Activated T-helper 1 cell treated with anti-CD3 and anti-CD28 coated beads, Interleukin-2, amount 50 U/mL, for 16 hours (primary cell): ENCODE data around the gene ZNF805.
"Not testable (repeated sequence)": the region's sequence is repeated elsewhere in the genome, so short reads cannot be mapped to it uniquely, and the experiment has no call there.

Experiments used
- DNase-seq, 2 donors: peaks; one replicate each; pipeline ENCODE4 v3.0.0-alpha.2; 2020; ENCODE audit warnings: low read depth in 1 of 2, low spot score in 1 of 2

The ZNF805 gene

GRCh38 chr19:57240311-57241090, at the start of gene ZNF805:
TSS of gene ZNF805 (plus strand) at chr19:57240632. CDS start at chr19:57240892, 260 bp downstream.
- DNase-seq = peak; percentile 93

- peak; percentile 80 to 81 for DNase-seq
Measured at GRCh38 chr19:57191141-57192076, 49.0 kb upstream of the ZNF805 start, which contains the start of gene ZNF264. TSS of gene ZNF264 (plus strand) at chr19:57191500. CDS start at chr19:57191914, 414 bp downstream.

- DNase-seq = no peak
Measured at GRCh38 chr19:57192077-57192420, 48.4 kb upstream of the ZNF805 start.

GRCh38 chr19:57192993-57193392, 47.4 kb upstream of the ZNF805 start:
- no peak for DNase-seq

- DNase-seq = not testable (repeated sequence)
Measured at GRCh38 chr19:57197874-57198273, 42.6 kb upstream of the ZNF805 start.

- no peak for DNase-seq
Measured at GRCh38 chr19:57202160-57202559, 38.3 kb upstream of the ZNF805 start.

- no peak for DNase-seq
Measured at GRCh38 chr19:57210381-57210780, 30.1 kb upstream of the ZNF805 start.

- no peak for DNase-seq
Measured at GRCh38 chr19:57212109-57212508, 28.3 kb upstream of the ZNF805 start.

GRCh38 chr19:57227502-57227901, 12.9 kb upstream of the ZNF805 start:
- no peak for DNase-seq

GRCh38 chr19:57231686-57232085, 8.7 kb upstream of the ZNF805 start:
- no peak for DNase-seq

- DNase-seq = no peak
Measured at GRCh38 chr19:57233207-57233606, 7.2 kb upstream of the ZNF805 start.

- no peak for DNase-seq
Measured at GRCh38 chr19:57239982-57240310, 486 bp upstream of the ZNF805 start.

GRCh38 chr19:57241176-57241575, 744 bp downstream of the ZNF805 start:
- DNase-seq = no peak

GRCh38 chr19:57242821-57243220, 2.4 kb downstream of the ZNF805 start:
- DNase-seq = no peak

- DNase-seq = no peak
Measured at GRCh38 chr19:57244513-57244912, 4.1 kb downstream of the ZNF805 start.

- DNase-seq = no peak
Measured at GRCh38 chr19:57245066-57245465, 4.6 kb downstream of the ZNF805 start.

GRCh38 chr19:57245959-57246358, 5.5 kb downstream of the ZNF805 start:
- DNase-seq = no peak

GRCh38 chr19:57248646-57249045, 8.2 kb downstream of the ZNF805 start:
- no peak for DNase-seq

GRCh38 chr19:57249329-57249728, 8.9 kb downstream of the ZNF805 start:
- no peak for DNase-seq

- DNase-seq = not testable (repeated sequence)
Measured at GRCh38 chr19:57253767-57254166, 13.3 kb downstream of the ZNF805 start.

GRCh38 chr19:57262044-57262443, 21.6 kb downstream of the ZNF805 start:
- DNase-seq = no peak

GRCh38 chr19:57263244-57263741, 22.9 kb downstream of the ZNF805 start:
- no peak for DNase-seq
